OCI-LY7 (cell line): Measurements from ENCODE around the gene CSF1.

Experiments
- CTCF ChIP-seq: fragments of 200-600 bp; sonication (generic); conservative IDR thresholded peaks from 2 replicates; pipeline ENCODE4 v1.5.1; 2014; ENCODE audit warnings: mild to moderate bottlenecking, antibody characterized with exemption, low read length, moderate library complexity, mixed read lengths
- EZH2phosphoT487 ChIP-seq: fragments of 200-600 bp; sonication (generic); IDR thresholded peaks from 2 replicates; pipeline ENCODE4 v1.6.1; 2018; ENCODE audit warnings: low read depth, borderline replicate concordance, mild to moderate bottlenecking, mixed run types, antibody characterized with exemption, low read length, moderate library complexity, mixed read lengths

- TF ChIP-seq CTCF (no peak), EZH2phosphoT487 (no peak)
Observed at GRCh38 chr1:109887884-109888283, 22.8 kb upstream of the CSF1 start.
